Activated effector memory CD4-positive, alpha-beta T cell treated with anti-CD3 and anti-CD28 coated beads, Interleukin-2, amount 50 U/mL, for 16 hours (primary cell): ENCODE measurements around the gene PNMA8B.
"Not testable (repeated sequence)": the region's sequence is repeated elsewhere in the genome, so short reads cannot be mapped to it uniquely, and the experiment has no call there.

ENCODE experiments used
- DNase-seq: peaks from one replicate; pipeline ENCODE4 v3.0.0-alpha.2; 2020

PNMA8B gene

GRCh38 chr19:46495786-46496099, at the start of gene PNMA8B:
Gene PNMA8B (minus strand): TSS chr19:46495867. CDS start chr19:46495465, 402 bp downstream.
- peak; percentile 69 for DNase-seq

- no peak for DNase-seq
Measured at GRCh38 chr19:46544651-46545050, 49.0 kb upstream of the PNMA8B start.

- peak; percentile 92 for DNase-seq
Measured at GRCh38 chr19:46542428-46543230, 47.0 kb upstream of the PNMA8B start.

GRCh38 chr19:46537136-46538097, 41.8 kb upstream of the PNMA8B start:
- DNase-seq, result peak; percentile 88

GRCh38 chr19:46536391-46536790, 40.7 kb upstream of the PNMA8B start:
- peak; percentile 36 for DNase-seq

- peak; percentile 46 for DNase-seq
Measured at GRCh38 chr19:46533621-46534081, 38.0 kb upstream of the PNMA8B start.

GRCh38 chr19:46533078-46533620, 37.5 kb upstream of the PNMA8B start:
- DNase-seq, result peak; percentile 25

- peak; percentile 50 for DNase-seq
Measured at GRCh38 chr19:46530636-46531035, 35.0 kb upstream of the PNMA8B start.

- DNase-seq, result peak; percentile 92
Measured at GRCh38 chr19:46529622-46530451, 34.2 kb upstream of the PNMA8B start.

GRCh38 chr19:46528601-46529590, 33.2 kb upstream of the PNMA8B start:
- no peak for DNase-seq

- not testable (repeated sequence) for DNase-seq
Measured at GRCh38 chr19:46526801-46527200, 31.1 kb upstream of the PNMA8B start.

- DNase-seq, result no peak
Measured at GRCh38 chr19:46524308-46524707, 28.6 kb upstream of the PNMA8B start.

GRCh38 chr19:46522988-46523387, 27.3 kb upstream of the PNMA8B start:
- DNase-seq, result peak; percentile 67

- DNase-seq, result no peak
Measured at GRCh38 chr19:46521241-46521868, 25.7 kb upstream of the PNMA8B start.

- no peak for DNase-seq
Measured at GRCh38 chr19:46520616-46521015, 24.9 kb upstream of the PNMA8B start.

- no peak for DNase-seq
Measured at GRCh38 chr19:46517471-46517870, 21.8 kb upstream of the PNMA8B start.

- DNase-seq, result peak; percentile 68
Measured at GRCh38 chr19:46515879-46516350, 20.2 kb upstream of the PNMA8B start.

- DNase-seq, result no peak
Measured at GRCh38 chr19:46515290-46515609, 19.6 kb upstream of the PNMA8B start.

GRCh38 chr19:46514589-46515289, 19.1 kb upstream of the PNMA8B start:
- DNase-seq, result no peak
